ENCODE measurements around the gene GJA4.

The GJA4 gene

GRCh38 chr1:34792868-34793727 is at the start of gene GJA4:
TSS of gene GJA4 (plus strand) at chr1:34792999. CDS start at chr1:34794214, 1,215 bp downstream.
- DNase-seq = no peak

- no peak for DNase-seq
These were observed 49.0 kb upstream of the GJA4 start for GRCh38 chr1:34743775-34744174.

- DNase-seq = no peak
These were observed 47.9 kb upstream of the GJA4 start for GRCh38 chr1:34744851-34745250.

- no peak for DNase-seq
These were observed 47.1 kb upstream of the GJA4 start for GRCh38 chr1:34745666-34746065.

GRCh38 chr1:34746101-34746500 is 46.7 kb upstream of the GJA4 start:
- no peak for DNase-seq

- DNase-seq = no peak
These were observed 45.8 kb upstream of the GJA4 start for GRCh38 chr1:34746785-34747637.

GRCh38 chr1:34747638-34747941 is 45.2 kb upstream of the GJA4 start:
- DNase-seq = no peak

- DNase-seq = no peak
These were observed 42.8 kb upstream of the GJA4 start for GRCh38 chr1:34749992-34750391.

- no peak for DNase-seq
These were observed 42.2 kb upstream of the GJA4 start for GRCh38 chr1:34750610-34751009.

- DNase-seq = no peak
These were observed 39.6 kb upstream of the GJA4 start for GRCh38 chr1:34753163-34753562.

- no peak for DNase-seq
These were observed 37.7 kb upstream of the GJA4 start, which contains the start of gene GJB5 for GRCh38 chr1:34754964-34755637. TSS of gene GJB5 (plus strand) at chr1:34755047. CDS start at chr1:34757331, 2,284 bp downstream.

- DNase-seq = no peak
These were observed 36.8 kb upstream of the GJA4 start for GRCh38 chr1:34755961-34756360.

- no peak for DNase-seq
These were observed 35.4 kb upstream of the GJA4 start for GRCh38 chr1:34757386-34757785.

- DNase-seq = no peak
These were observed 34.0 kb upstream of the GJA4 start for GRCh38 chr1:34758751-34759150.

GRCh38 chr1:34759503-34760357 is 33.1 kb upstream of the GJA4 start, which contains the start of gene GJB4:
TSS of gene GJB4 (plus strand) at chr1:34759740. CDS start at chr1:34761255, 1,515 bp downstream.
- DNase-seq = no peak

GRCh38 chr1:34761176-34761761 is 31.5 kb upstream of the GJA4 start:
- DNase-seq = no peak

GRCh38 chr1:34761776-34762307 is 31.0 kb upstream of the GJA4 start:
- DNase-seq = no peak

GRCh38 chr1:34762474-34763141 is 30.2 kb upstream of the GJA4 start:
- no peak for DNase-seq

GRCh38 chr1:34763142-34763781 is 29.5 kb upstream of the GJA4 start:
- no peak for DNase-seq

GRCh38 chr1:34768856-34769255 is 23.9 kb upstream of the GJA4 start:
- no peak for DNase-seq
